ENCODE measurements around the gene GNA12.
"Not testable (repeated sequence)": the region's sequence is repeated elsewhere in the genome, so short reads cannot be mapped to it uniquely, and the experiment has no call there.

The GNA12 gene

GRCh38 chr7:2728316-2729030, 115.6 kb downstream of the GNA12 start:
- DNase-seq (ENCODE audit: low spot score) = no peak

GRCh38 chr7:2727206-2727605, 116.9 kb downstream of the GNA12 start:
- DNase-seq (ENCODE audit: low spot score) = not testable (repeated sequence)

GRCh38 chr7:2726316-2727018, 117.6 kb downstream of the GNA12 start:
- no peak for DNase-seq (ENCODE audit: low spot score)

- no peak for DNase-seq (ENCODE audit: low spot score)
These were observed 118.7 kb downstream of the GNA12 start for GRCh38 chr7:2725178-2726105.

GRCh38 chr7:2724453-2725177, 119.5 kb downstream of the GNA12 start:
- DNase-seq (ENCODE audit: low spot score) = no peak

GRCh38 chr7:2724036-2724435, 120.1 kb downstream of the GNA12 start:
- not testable (repeated sequence) for DNase-seq (ENCODE audit: low spot score)

GRCh38 chr7:2723138-2723850, 120.8 kb downstream of the GNA12 start:
- no peak for DNase-seq (ENCODE audit: low spot score)

- no peak for DNase-seq (ENCODE audit: low spot score)
These were observed 121.5 kb downstream of the GNA12 start for GRCh38 chr7:2722591-2722990.

GRCh38 chr7:2721842-2722241, 122.3 kb downstream of the GNA12 start:
- DNase-seq (ENCODE audit: low spot score) = no peak

GRCh38 chr7:2720024-2720423, 124.1 kb downstream of the GNA12 start:
- DNase-seq (ENCODE audit: low spot score) = no peak

- DNase-seq (ENCODE audit: low spot score) = peak; percentile 84
These were observed 125.1 kb downstream of the GNA12 start for GRCh38 chr7:2719007-2719406.

GRCh38 chr7:2718296-2718965, 125.7 kb downstream of the GNA12 start:
- DNase-seq (ENCODE audit: low spot score) = no peak

GRCh38 chr7:2717293-2718261, 126.5 kb downstream of the GNA12 start:
- no peak for DNase-seq (ENCODE audit: low spot score)

GRCh38 chr7:2716906-2717292, 127.2 kb downstream of the GNA12 start:
- DNase-seq (ENCODE audit: low spot score) = no peak

GRCh38 chr7:2716488-2716887, 127.6 kb downstream of the GNA12 start:
- no peak for DNase-seq (ENCODE audit: low spot score)

- no peak for DNase-seq (ENCODE audit: low spot score)
These were observed 128.5 kb downstream of the GNA12 start for GRCh38 chr7:2715341-2716231.

- DNase-seq (ENCODE audit: low spot score) = no peak
These were observed 129.5 kb downstream of the GNA12 start for GRCh38 chr7:2714636-2715035.

- no peak for DNase-seq (ENCODE audit: low spot score)
These were observed 130.1 kb downstream of the GNA12 start for GRCh38 chr7:2713978-2714377.

Measured in HuH-7.5 (cell line).